ENCODE data around the gene CCDC88C.

The CCDC88C gene

DNA sequence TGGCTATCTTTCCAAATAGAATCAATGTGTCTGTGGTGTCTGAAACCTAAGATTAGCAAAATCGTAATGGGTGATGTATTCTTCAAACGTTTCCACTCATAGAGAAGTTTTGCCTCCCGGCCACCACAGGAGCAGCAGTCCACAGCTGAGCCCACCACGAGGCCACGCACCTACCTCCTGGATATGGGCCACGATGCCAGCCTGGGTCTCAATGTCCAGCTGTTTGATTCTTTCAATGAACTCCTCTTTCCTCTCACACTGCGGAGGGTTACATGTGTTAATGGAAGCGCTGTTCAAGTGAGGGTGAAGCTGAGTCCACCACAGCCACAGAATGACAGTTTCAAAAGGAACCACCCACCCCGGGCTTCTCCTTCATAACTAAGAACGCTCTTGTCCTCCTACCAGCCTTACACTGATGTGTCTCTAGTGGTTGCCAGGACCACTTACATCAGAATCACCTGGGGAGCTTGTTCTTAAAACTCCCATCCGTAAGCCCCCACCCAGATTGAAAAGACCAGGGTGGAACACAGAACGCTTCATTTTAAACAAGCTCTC is 75.3 kb downstream of the CCDC88C start:
- no peak for DNase-seq

DNA sequence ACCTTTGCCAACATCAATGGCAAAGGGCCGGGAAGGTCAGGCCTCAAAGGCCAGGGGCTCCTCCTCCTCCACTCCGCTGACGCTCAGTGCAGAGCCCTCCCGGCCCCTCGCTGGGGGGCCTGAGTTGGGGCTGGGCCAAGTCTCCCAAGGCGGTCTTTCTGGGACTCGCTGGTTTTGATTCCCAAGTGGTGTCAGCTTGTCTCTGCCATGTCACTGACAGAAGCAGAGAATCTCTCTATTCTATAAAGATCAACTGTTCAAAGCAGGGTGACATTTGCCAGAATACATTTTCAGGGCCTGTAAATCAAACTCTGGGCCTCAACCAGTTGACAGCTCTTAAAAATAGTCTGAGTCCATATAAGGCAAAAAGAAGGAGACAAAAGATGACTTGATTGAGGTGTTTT is 75.9 kb downstream of the CCDC88C start:
- DNase-seq: no peak

DNA sequence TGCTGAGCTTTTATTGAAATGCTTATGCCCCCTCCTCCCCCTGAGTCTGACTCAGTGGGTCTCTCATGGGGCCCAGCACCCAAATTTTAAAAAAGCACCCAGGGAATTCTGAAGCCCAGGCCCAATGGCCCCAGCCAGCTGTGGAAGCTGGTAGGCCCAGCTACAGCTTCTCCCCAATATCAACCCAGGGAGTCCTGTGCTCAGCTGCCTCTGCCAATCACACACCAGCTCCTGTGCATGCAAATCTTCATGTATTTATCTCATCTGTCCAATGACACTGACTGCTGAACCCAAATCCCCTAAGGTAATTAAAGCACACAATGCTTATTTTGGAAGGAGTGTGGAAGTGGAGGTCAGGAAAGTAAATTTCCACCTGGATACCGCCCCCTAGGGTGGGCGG is 76.3 kb downstream of the CCDC88C start:
- no peak for DNase-seq

DNA sequence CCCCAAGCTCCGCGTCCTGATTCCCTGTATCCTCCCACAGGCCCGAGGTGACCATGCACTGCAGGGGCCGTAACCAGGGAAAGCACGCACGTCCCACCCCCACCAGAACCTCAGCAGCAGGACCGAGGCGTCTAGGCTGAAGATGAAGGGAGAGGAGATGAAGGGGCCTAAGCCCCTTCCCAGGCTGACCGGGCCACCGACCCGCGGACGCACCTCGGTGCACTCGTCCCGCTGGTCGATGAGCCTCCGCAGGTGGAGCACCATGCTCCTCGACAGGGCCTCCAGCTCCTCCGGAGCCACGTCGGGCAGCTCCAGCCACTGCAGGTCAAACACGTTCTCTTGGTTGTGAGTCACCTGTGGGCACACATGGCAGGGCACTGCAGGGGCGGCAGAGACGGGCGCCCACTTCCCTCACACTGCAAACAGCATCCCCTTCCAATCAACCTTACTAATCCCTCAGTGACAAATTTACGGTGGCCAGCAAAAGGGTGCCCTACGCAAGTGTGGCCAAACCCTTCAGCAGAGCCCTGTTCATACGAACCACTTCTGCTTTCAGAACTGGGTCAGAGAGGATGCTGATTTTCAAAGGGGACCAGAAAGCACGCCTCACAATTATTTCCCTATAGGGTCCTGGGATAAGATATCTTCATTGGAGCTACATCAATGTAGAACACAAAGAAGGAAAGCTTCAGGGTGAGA is 77.8 kb downstream of the CCDC88C start:
- no peak for DNase-seq

DNA sequence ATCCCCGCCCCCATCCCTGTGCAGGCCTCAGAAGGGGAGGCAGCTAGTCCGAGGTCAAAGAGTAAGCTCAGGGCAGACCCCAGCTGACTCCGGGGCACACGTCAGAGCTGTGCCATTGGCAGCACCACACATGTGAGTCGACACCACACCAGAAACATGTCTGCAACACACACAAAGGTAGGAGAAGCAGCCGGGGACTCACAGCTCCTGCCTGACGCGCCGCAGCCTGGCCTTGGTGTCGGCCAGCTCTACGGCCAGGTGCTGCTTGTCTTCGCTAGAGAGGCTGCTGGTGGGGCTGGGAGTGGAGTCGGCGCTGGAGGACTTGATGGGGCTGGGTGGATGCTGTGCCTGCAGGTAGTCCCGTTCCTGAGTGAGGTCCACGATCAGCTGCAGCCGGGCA is 78.5 kb downstream of the CCDC88C start:
- no peak for DNase-seq

DNA sequence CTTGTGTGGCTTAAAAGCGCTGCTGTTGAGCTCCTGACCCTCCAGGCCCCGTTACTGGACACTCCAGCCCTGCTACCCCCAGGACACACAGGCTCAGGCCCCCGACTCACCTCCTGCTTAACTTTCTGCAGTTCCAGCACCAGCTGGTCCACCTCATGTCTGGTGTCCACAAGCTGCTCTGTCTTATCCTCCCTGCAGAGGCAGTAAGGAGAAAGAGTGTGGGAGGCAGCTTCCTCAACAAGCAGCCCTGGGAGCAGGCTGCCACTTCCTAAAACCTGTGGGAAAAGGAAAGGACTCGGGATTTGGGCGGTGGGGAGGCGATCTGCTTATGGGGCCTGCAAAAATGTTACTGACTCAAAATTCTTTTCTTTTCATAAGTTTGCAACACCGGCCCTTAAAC is 79.2 kb downstream of the CCDC88C start:
- DNase-seq: no peak

DNA sequence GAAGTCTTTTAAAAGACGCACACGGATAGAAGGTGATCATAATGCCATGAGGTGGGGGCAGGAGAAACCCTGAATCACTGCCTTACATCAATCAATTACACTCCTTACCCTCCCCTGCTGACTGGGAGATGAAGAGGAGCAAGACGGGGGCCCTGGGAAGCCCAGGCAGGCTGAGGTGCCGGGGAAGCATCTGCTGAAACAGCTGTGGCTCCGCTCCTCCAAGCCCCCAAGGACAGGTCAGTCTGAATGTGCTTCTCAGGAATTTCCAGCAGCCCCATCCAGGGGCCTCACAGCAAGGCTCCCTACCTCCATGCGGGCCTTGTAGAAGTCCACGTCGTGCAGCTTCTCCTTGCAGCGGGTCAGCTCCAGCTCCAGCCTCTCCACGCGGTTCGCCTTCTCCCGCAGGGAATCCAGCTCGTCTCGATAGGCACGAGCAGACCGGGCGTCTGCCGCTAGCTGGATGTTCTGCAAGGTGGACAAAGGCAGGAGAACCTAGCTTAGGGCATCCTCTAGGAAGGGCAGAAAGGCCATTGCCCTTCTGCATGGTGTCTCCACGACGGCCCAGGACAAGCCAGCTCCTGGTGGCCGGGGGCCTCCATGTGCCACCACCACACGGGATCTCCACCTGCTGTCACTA is 79.8 kb downstream of the CCDC88C start:
- DNase-seq: no peak

DNA sequence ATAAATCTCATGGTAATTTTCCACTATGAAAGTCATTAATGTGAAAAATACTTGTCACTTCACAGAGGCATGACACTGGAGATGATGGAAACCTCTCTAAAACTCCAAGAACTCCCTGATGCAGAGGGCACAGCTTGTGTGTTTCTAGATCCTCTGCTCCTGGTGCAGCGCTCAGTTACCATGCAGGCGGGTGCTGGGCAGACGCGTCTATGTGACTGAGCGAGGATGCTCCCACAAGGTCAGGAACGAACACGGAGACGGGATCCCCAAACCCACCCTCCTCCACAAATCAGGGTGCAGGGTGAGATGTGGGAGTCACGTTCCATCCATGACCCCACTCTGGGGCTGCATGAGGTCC is 81.5 kb downstream of the CCDC88C start:
- no peak for DNase-seq

DNA sequence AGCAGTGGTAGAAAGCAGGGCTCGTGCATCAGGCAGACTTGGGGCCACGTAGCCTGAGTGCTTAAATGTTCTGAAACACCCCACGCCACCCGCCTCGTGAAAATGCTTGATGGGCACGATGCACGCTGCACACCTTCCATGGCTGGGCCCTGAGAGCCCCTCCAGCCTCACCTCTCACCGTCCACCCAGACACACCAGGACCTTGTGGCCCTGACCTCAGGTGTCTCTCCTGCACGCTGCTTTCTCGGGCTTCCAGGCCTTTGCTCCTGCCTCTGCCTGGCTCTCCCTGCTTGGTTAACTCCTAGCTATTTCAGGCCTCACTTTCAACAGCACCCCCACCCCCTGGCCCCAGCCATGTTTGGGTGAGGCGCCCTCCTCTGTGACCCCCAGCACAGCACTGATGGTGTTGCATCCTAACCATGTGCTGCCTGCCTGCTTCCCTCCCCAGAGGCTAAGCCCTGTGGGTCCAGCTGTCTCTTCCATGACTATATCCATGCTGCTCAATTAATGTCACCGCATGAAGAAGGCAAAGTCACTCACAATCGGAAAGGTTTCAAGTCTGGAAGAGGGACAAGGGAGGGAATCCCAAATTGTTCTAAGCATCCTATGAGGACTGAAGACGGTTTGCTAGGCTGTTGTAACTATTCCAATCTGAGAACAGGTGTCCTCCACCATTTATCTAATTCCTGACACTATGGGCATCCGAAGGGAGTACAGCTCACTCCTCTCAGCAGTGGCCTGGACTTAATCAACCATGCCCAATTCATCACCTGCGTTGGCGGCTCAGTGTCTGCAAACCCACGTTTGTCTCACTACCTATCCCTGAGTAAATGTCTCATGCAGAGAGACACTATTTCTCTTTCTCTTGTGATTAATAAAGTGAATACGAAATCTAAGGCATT is 82.2 kb downstream of the CCDC88C start:
- DNase-seq: no peak

DNA sequence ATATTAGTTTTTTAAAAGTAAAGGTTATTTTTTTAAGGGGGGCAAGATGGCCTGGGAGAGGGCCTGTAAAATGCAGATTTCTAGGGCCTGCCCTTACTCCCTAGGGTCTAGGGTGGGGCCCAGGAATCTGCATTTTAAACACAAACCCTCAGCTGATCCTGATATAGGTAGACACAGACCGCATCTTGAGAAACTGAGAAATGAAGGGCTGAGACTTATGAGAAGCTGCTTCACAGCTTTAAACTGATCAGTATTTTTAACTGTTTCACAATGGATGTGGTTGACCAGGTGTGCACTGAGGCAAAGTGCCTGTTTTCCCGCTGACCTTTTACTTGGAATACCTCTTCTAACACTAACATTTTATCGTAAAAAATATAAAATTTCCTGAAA is 84.0 kb downstream of the CCDC88C start:
- no peak for DNase-seq

DNA sequence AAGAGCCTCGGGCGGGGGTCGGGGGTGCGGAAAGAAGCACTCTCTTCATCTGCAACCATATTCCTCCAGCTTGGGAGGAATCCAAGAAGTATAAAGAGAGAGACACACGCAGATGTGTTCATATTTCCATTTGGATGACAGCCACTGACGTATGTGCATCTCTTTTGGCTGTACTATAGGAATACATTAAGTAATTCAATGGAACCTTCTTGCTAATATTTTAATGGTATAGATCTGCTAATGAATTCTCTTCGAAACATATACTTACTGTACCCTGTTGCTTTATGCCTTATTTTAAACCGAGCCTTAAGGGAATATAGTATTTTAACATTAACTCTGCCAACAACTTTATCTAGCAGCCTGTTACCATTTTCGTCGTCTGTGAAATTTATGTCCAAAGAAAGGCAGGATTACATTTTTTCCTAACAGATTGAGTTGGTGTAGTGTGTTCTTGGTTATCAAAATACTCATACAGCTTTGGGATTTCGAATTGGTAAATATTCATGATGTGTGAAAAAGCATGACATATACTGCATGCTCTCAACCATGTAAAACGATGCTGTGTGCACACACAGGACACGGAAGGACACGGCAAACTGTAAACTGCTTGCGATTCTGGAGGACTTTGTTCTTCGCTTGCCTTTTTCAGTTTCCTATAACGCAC is 84.5 kb downstream of the CCDC88C start:
- DNase-seq: no peak

DNA sequence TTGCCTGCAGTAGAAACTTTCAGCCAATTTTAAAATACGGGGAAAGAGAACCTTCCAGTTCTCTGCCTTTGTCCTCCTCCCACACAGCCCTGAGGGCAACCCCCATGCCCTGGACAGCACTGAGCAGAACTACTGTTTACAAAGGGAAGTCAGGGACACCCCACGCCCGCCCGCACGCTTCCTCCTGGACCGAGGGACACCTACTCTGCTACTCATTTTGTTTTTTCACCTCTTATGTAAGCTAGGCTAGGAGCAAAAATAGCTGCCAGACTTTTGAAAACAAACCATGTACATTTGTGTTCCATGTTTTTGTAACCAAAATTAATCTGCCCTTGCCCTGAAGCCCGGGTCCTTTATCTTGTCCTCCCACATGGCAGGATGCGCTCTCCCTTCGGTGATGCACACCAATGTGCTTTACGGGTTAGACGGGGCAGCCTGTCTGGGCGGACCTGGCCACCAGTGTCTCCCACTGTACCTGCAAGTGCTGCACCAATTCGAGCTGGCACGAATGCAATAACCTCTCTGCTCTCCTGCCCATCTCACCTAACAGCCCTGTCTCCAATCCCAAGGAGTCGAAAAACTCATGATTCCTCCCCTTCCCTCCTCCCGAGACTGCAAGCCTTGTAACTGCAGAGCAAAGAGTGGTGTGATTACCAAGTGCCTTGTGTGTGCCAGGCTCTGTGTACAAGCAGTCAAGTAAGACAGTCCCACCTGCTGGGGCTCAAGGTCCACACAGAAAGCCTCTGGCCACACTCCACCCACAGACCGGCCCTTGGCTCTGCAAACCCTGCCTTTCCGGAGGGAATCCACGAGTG is 85.2 kb downstream of the CCDC88C start:
- no peak for DNase-seq

DNA sequence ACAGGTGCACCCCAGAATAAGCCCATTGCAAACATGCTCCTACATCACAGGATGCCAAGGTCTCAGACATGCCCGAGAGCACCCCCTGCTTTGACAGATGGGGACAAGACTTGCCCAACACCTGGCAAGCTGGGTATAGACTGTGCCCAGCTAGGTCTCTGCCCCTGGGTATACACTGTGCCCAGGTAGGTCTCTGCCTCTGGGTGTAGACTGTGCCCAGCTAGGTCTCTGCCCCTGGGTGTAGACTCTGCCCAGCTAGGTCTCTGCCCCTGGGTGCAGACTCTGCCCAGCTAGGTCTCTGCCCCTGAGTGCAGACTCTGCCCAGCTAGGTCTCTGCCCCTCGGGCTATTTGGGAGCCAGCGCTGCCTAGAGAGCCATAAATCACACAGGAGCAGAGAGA is 85.9 kb downstream of the CCDC88C start:
- DNase-seq: no peak

DNA sequence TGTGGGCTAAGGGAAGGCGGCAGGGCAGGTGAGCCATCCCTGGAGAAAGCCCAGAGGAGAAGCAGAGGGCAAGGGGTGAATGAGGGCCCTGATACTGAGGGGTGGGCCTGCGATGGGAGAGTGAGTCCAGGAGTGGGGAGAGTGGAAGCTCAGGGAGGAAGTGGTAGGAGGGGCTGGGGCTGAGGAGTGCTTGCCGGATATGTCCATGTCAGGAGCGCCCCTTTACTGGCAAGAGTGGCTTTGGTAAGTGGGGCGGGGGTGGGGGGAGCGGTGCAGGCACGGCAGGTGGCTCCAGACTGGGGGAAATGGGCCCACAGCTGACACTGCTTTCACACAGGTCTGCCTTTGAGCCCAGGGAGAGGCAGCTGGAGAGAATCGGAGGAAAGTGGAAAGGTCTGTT is 86.8 kb downstream of the CCDC88C start:
- DNase-seq: no peak

DNA sequence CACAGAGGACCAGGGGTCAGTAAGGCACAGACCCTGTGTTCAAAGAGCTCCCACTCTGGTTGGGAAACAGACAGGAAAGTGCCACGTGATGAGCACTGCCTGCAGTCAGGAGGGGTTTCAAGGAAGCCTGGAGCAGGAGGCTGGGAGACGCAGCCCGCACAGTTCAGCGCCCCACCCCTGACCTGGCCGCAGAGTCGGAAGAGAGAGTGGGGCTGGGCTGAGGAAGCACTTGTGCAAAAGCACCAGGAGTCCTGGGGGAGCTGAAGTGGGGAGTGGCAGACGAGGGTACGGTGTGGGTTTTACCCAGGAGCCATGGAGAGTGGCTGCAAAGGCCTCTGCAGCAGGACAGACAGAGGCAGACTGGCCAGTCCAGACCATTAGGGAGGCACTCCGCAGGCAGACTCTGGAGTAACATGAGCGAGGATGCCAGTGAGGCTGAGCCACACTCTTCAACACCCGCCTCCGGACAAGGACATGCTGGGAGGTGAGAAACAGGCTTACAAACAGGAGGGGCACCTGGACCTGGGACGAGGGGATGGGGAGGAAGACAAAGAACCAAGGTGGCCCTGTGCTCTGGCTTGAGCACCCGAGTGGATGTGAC is 87.4 kb downstream of the CCDC88C start:
- no peak for DNase-seq

DNA sequence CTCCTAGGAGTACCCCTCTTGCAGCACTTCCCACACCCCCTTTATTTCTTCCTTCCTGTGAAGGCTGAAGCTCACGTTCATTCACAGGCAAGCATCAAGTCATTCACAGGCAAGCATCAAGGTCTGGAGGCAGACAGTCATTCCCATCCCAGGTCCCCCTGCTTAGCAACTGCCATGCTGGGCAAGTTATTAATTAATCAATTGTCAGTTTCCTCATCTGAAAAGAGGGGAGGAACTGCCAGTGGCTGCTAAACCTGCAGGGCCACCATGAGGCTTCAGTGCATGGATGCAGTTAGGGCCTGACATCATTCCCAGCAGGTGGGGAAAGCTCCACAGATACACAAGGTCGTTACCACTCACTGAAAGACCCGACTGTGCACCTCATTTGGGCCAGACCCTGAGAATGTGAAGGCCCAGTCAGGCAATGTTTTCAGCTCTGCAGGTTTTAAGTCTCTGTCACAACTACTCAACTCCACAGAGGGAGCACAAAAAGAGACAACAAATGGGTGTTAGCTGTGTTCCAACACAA is 88.1 kb downstream of the CCDC88C start:
- no peak for DNase-seq

DNA sequence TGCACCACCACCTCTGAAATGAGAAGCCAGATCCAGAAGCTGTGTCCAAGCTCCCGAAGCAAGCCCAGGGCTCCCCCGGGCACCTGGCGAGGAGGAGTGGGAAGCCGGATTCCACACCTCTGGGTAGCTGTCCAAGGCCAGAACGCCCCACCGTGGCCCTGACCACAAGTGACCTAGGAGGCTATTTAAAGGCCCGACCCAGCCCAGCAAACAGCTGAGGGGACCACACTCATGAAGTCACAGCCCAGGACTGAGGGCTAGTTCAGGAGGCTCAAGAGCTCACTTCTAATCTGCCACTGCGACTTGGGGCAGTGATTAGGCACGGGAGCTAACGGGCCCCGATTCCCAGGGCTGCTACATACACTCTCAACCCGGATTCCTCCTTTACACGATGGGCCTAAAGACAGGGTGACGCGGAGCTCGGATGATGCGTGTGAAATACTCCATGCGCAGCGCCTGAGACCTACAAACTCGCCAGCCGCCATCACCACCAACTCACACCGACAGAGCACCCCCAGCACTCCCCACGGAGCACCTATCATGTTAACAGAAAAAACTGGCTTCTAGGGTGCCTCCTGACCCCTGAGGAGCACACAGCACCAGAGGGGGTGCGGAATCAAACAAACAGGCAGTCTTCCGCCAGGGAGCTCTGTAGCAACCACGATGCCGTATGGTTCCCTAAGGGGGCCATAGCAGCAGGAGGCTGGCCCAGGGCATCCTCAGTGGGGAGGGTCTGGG is 89.1 kb downstream of the CCDC88C start:
- DNase-seq: no peak

DNA sequence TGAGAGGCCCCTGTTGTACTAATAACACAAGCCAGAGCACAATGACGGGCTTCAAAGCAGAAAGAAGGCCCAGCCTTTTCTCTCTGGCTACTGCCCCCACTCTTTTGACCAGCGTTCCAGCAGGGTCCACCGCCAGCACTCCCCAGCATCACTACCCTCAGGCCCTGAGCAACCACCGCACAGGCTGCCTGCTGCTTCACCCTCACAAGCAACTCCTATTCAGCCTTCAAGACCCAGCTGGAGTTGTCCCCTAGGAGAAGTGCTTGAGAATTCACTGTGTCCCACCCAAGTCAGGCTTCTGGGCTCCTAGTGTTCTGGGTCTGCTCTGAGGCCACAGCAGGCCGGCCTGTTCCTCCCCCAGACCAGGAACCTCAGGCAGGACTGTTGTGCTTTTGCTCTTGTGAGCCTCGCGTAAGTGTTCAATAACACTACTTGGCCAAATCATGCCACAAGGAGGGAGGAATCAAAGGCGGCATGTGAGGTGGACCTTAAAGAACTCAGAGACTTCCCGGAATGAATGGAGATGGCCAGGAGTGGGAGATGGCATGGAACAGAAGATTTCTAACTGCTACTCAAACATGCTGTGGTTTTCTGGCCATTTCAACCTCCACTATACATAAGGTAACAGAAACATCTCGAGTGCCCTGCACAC is 89.8 kb downstream of the CCDC88C start:
- no peak for DNase-seq

DNA sequence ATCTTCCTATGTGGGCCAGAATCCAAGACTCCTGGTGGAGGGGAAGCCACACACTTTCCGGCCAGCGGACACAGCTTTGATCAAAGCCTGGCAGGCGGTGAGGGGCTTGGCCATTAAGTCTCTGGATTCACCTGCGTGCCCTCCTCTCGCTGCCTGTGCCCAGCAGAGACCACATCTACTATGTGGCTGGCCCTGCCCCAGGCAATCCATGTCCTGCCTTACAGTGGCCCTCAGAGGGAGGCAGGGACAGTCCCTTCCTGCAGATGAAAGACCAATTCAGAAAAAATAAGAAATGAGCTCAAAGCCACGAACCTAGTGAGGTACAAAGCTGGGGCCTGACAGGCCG is 90.4 kb downstream of the CCDC88C start:
- DNase-seq: no peak

DNA sequence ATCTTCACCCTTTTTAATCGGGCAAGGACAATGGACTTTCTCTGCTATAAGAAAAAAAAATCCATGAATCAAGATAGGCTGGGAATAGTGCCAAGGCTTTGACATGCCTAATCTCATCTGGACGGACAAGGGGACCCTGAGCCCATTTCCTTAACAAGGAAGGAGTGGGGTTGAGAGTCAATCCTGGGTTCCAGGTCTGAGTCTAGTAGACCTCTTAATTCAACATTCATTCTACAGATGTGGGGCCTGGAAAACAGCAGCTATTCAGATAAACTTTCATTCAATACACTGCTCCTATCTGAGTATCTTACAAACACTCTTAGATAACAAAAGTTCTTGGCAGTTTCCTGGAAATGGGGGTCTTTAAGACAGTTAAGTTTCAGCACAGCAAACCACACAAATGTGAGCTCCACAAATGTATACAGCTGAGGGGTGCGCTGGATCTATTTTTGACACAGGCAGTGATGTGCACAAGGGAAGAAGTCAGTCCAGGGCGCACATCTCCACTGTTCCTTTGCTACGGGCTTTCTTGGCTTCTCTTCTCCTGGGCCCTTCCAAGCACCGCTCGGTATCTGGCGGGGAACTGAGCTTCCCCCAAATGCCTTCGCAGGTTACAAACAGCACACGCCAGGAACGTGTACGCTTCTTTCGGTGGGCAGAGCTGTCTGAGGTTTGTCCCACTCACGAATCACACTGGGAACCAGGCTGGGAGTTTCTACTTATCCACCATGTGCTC is 90.9 kb downstream of the CCDC88C start:
- no peak for DNase-seq
